ENCODE results near the gene DHCR24.

- TF ChIP-seq POLR2A (IDR thresholded peaks at IDR 0.05; ENCODE audit: low read length) (no peak), GATA1 (IDR thresholded peaks at IDR 0.05; ENCODE audit: low read depth, low read length) (no peak)
Measured at GRCh38 chr1:54879872-54880271, 7.1 kb downstream of the DHCR24 start.

Data from erythroblast (primary cell).